Activated B cell treated with CpG ODN at 0.5 μM for 24 hours (primary cell): ENCODE data around the gene NBAS. TPM values are rescaled to one million over a fixed set of nuclear protein-coding genes. Genes with fewer than 3 reads are reported as not detected.
A peak's percentile ranks its signal among the peaks of the same experiment; 100 is the strongest.

Experiments used
- ATAC-seq: fragments of 200-7000 bp; cut with Tn5 transposase; one replicate; pipeline ENCODE4 v1.10.0; 2021; ENCODE audit warnings: low read depth, mild to moderate bottlenecking, moderate library complexity
- CTCF ChIA-PET: fragments of 350-600 bp; sonication (Branson Sonifier 250); formaldehyde crosslinking; loops from one replicate; lab custom pipeline; 2021; ENCODE audit warnings: antibody characterized with exemption; lab: Charles Lee
- POLR2A ChIA-PET: fragments of 350-600 bp; sonication (Branson Sonifier 250); formaldehyde crosslinking; loops from one replicate; lab custom pipeline; 2021; ENCODE audit warnings: antibody characterized with exemption; lab: Charles Lee
- DNase-seq: peaks from one replicate; pipeline ENCODE4 v3.0.0; 2022
- H3K27ac Mint-ChIP-seq: one replicate; pipeline ENCODE4 v1.8.0; 2020; ENCODE audit warnings: mixed read lengths
- H3K27me3 Mint-ChIP-seq: one replicate; pipeline ENCODE4 v1.8.0; 2021; ENCODE audit warnings: mixed read lengths
- H3K36me3 Mint-ChIP-seq: one replicate; pipeline ENCODE4 v1.8.0; 2021; ENCODE audit warnings: low read depth, mixed read lengths
- H3K4me1 Mint-ChIP-seq: one replicate; pipeline ENCODE4 v1.8.0; 2021; ENCODE audit warnings: mixed read lengths
- H3K4me3 Mint-ChIP-seq: one replicate; pipeline ENCODE4 v1.8.0; 2020; ENCODE audit warnings: mild to moderate bottlenecking, mixed read lengths
- H3K9me3 Mint-ChIP-seq: one replicate; pipeline ENCODE4 v1.8.0; 2020; ENCODE audit warnings: mixed read lengths
- intact Hi-C: fragments of 100-400 bp; cut with micrococcal nuclease; formaldehyde crosslinking; loops from one replicate; pipeline ENCODE4 v1.15.1; 2024
- total RNA-seq: library from RNA; stranded (reverse); gene quantifications from 2 replicates; pipeline ENCODE4 v1.2.3, GENCODE V29; 2022
- TF ChIP-seq, protein P1 (sequence below): fragments of 200-600 bp; IDR thresholded peaks from one replicate; pipeline ENCODE4 v1.8.0; 2022; ENCODE audit warnings: antibody characterized with exemption, mild to moderate bottlenecking

The NBAS gene
- total RNA-seq, 1 donor from 2014 or later: 40.1 TPM

DNA sequence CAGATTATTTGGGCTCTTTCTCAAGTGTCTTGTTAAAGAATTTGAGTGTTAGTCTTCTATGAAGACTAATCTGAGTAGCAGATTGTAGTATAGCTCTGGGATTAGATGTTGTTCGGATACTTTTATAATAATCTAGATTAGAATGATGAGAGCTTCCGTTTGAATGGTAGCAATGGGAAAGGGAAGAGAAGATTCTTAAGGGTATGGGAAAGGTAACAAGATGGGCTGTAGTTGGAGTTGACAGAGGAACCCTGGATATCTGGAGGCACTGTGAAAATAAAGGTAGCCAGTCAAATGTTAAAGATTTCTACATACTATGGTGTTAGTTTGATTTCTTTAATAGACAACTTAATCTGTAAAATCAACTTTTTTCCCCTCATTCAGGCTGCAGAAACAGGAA lies 35.2 kb upstream of the NBAS start:
- H3K4me3 Mint-ChIP-seq: no peak overlapping the region
- ChIA-PET POLR2A (interaction anchor here (1.3 kb wide), 1 partner anchor 35 kb away, joined by 3 read pairs; the partner anchor contains the start of gene NBAS), CTCF (interaction anchor here (0.6 kb wide), 1 partner anchor 65 kb away, joined by 3 read pairs; no protein-coding TSS in a partner anchor)
- ATAC-seq: no peak
- intact Hi-C loops: no loop called here
- H3K4me1 Mint-ChIP-seq: peaks cover 23% of the 10 kb centered on the region
- H3K27ac Mint-ChIP-seq: no peak overlapping the region
- H3K36me3 Mint-ChIP-seq: peaks cover 64% of the 10 kb centered on the region
- TF ChIP-seq, protein P1, sequence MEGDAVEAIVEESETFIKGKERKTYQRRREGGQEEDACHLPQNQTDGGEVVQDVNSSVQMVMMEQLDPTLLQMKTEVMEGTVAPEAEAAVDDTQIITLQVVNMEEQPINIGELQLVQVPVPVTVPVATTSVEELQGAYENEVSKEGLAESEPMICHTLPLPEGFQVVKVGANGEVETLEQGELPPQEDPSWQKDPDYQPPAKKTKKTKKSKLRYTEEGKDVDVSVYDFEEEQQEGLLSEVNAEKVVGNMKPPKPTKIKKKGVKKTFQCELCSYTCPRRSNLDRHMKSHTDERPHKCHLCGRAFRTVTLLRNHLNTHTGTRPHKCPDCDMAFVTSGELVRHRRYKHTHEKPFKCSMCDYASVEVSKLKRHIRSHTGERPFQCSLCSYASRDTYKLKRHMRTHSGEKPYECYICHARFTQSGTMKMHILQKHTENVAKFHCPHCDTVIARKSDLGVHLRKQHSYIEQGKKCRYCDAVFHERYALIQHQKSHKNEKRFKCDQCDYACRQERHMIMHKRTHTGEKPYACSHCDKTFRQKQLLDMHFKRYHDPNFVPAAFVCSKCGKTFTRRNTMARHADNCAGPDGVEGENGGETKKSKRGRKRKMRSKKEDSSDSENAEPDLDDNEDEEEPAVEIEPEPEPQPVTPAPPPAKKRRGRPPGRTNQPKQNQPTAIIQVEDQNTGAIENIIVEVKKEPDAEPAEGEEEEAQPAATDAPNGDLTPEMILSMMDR: no peak
- H3K9me3 Mint-ChIP-seq: no peaks in the 10 kb centered on the region
- DNase-seq: no peak
- H3K27me3 Mint-ChIP-seq: no peaks in the 10 kb centered on the region

DNA sequence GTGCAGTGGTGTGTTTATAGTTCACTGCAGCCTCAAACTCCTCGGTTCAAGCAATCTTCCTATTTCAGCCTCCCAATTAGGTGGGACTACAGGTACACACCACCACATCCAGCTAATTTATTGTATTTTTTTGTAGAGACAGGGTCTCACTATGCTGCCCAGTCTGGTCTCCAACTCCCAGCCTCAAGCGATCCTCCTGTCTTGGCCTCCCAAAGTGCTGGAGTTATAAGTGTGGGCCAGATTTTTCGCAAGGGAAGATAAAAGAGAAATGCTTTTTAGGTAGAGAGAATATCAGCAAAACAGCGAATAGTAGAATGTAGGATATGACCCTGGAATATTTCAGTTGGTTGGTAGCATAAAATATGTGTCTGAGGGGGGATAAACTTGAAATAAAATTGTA lies 34.8 kb upstream of the NBAS start:
- DNase-seq (no peak), ATAC-seq (no peak)
- Mint-ChIP-seq H3K27me3 (no peaks in the 10 kb centered on the region), H3K9me3 (no peaks in the 10 kb centered on the region), H3K27ac (no peak overlapping the region), H3K4me1 (peaks cover 28% of the 10 kb centered on the region), H3K4me3 (no peak overlapping the region), H3K36me3 (peaks cover 61% of the 10 kb centered on the region)
- ChIA-PET POLR2A (interaction anchor here (1.3 kb wide), 1 partner anchor 35 kb away, joined by 3 read pairs; the partner anchor contains the start of gene NBAS), CTCF (interaction anchor here (0.6 kb wide), 1 partner anchor 65 kb away, joined by 3 read pairs; no protein-coding TSS in a partner anchor)
- intact Hi-C loops: no loop called here
- TF ChIP-seq, protein P1: no peak

DNA sequence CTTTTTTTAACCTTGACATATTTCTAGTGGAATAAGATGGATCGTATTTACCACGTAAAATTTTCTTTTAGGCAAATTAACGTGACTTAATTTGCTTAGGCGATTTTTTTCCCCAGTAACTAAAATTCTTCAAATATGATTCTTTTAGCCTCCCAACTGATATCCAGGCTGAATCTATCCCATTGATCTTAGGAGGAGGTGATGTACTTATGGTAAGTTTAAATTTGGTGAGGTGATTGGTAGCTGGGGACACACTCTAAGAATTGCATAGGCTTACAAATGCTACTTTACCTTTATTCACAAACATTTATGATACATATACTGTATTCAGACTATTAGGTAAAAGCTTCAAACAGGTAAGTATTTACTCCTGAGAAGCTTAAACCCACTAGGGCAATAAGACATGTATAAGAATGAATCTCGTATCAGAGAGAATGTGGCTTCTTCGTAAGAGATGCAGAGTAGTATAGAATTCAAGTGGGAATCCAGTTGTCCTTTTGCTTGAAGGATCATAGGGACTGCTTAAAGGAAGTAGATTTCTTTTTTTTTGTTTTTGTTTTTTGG lies 34.3 kb upstream of the NBAS start:
- Mint-ChIP-seq H3K4me1 (peaks cover 29% of the 10 kb centered on the region), H3K27ac (no peak overlapping the region), H3K36me3 (peaks cover 57% of the 10 kb centered on the region), H3K27me3 (no peaks in the 10 kb centered on the region), H3K4me3 (no peak overlapping the region), H3K9me3 (no peaks in the 10 kb centered on the region)
- intact Hi-C loops: no loop called here
- ATAC-seq: no peak
- DNase-seq: no peak
- TF ChIP-seq, protein P1: no peak
- ChIA-PET POLR2A (interaction anchor here (1.3 kb wide), 1 partner anchor 34 kb away, joined by 3 read pairs; the partner anchor contains the start of gene NBAS), CTCF (no interaction called here)

DNA sequence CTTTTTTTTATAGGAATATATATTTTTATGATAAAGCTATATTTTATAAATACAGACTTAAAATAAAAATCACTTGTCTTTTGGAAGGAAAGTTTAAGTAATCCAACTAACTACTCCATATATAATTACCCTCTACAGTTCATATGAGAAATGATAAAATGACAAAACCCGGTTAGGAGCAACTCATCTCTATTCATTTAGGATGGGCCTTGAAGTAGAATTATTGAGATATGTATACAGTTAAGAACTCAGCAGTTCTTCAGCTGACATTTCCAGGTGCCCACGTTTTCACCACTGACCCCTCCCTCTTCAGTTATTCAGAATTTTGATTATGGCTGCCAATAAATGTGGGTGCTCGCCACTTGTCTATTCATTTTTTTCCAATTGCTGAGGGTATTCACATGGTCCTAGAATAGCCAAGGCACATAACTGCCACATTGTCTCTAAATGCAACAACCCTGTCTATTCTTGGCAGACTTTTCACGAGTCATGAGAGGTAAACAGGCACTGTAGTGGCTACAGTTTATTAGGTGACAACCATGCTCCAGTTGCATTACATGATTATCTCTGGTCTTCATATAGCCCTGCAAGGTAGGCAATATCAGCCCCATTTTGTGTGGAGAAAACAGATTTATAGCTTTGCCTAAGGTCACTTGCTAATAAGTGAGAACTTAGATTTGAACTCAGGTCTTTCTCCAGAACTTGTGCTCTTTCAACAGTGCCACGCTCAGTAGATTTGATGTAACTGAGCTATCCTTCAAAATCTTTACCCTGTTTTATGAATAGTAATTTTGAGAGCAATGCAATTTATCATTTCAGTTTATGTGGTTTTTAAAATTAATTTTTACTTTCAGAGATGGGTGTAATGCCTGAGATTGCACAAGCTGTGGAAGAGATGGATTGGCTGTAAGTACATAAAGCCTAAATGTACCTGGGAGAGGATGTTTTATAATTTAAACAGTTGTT lies 33.4 kb upstream of the NBAS start:
- POLR2A ChIA-PET: interaction anchor here (1.3 kb wide), 1 partner anchor 33 kb away, joined by 3 read pairs; the partner anchor contains the start of gene NBAS
- DNase-seq (no peak), ATAC-seq (no peak)
- CTCF ChIA-PET: no interaction called here
- intact Hi-C loops: no loop called here
- Mint-ChIP-seq H3K27ac (no peak overlapping the region), H3K27me3 (no peaks in the 10 kb centered on the region), H3K36me3 (peaks cover 48% of the 10 kb centered on the region), H3K4me1 (peaks cover 29% of the 10 kb centered on the region), H3K9me3 (no peaks in the 10 kb centered on the region), H3K4me3 (no peak overlapping the region)
- TF ChIP-seq, protein P1: no peak

DNA sequence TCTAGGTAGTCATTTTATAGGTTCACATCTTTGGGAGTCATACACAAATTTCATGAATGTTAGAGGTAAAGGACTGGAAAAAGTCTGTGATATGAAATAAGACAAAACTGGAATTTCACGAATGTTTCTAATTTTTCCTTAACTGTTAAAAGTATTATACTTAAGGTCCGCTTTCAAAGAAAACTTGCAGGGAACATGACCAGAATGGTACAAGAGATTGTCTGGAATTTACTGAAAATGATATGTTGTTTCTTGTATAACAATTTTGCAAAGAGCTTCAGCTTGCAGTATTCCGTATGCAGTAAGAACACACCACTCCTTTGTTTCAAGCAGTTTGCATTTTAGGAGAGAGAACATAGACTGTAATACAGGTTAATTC lies 32.2 kb upstream of the NBAS start:
- POLR2A ChIA-PET: interaction anchor here (1.3 kb wide), 1 partner anchor 32 kb away, joined by 3 read pairs; the partner anchor contains the start of gene NBAS
- Mint-ChIP-seq H3K27ac (no peak overlapping the region), H3K4me3 (peak overlapping the region; percentile 95), H3K9me3 (no peaks in the 10 kb centered on the region), H3K4me1 (peaks cover 29% of the 10 kb centered on the region), H3K27me3 (no peaks in the 10 kb centered on the region), H3K36me3 (peaks cover 38% of the 10 kb centered on the region)
- TF ChIP-seq, protein P1: no peak
- ATAC-seq (no peak), DNase-seq (no peak)
- intact Hi-C loops: no loop called here
- CTCF ChIA-PET: no interaction called here
